ENCODE measurements around the gene SLCO1A2. TPM values are rescaled to one million over a fixed set of nuclear protein-coding genes. Genes with fewer than 3 reads are reported as not detected.

Gene SLCO1A2
- total and polyA plus RNA-seq, 12 donors, result 0.06 TPM; not detected in 11

DNA sequence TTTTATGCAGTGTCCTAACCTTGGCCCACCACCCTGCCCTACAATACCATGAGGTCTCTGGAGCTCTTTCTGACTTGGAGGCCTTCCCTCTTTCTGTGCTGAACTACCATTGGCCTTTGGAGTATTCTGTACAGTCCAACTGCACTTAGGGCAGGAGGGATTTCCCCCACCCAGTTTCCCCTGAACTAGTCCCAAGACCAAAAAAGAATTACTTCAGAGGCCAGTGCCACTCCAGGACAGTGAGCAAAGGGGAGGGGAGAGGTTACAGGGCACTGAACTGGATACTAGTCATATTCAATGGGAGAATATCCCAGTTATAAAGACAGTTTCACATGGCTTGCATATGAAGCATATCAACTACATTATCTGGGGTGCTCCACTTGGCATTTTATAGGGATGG, 6.1 kb downstream of the SLCO1A2 start:
- Histone ChIP-seq H3K9me3 (replicated peaks in 1 of 3) (peaks cover 0 to 4% (median 0%) of the 10 kb centered on the region in 3 donors), H3K27me3 (no peaks in the 10 kb centered on the region), H3K4me3 (no peak overlapping the region), H3K27ac (no peak overlapping the region), H3K36me3 (replicated peaks in 1 of 2) (no peaks in the 10 kb centered on the region), H3K4me1 (replicated peaks in 1 of 2) (no peaks in the 10 kb centered on the region)
- no peak for TF ChIP-seq POLR2A (IDR thresholded peaks at IDR 0.05)
- TF ChIP-seq, protein P1, sequence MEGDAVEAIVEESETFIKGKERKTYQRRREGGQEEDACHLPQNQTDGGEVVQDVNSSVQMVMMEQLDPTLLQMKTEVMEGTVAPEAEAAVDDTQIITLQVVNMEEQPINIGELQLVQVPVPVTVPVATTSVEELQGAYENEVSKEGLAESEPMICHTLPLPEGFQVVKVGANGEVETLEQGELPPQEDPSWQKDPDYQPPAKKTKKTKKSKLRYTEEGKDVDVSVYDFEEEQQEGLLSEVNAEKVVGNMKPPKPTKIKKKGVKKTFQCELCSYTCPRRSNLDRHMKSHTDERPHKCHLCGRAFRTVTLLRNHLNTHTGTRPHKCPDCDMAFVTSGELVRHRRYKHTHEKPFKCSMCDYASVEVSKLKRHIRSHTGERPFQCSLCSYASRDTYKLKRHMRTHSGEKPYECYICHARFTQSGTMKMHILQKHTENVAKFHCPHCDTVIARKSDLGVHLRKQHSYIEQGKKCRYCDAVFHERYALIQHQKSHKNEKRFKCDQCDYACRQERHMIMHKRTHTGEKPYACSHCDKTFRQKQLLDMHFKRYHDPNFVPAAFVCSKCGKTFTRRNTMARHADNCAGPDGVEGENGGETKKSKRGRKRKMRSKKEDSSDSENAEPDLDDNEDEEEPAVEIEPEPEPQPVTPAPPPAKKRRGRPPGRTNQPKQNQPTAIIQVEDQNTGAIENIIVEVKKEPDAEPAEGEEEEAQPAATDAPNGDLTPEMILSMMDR (IDR thresholded peaks at IDR 0.05), result no peak
- intact Hi-C loops (cut with DNase I), result loop anchor here in 1 of 2 donors (5.0 kb wide), 1 partner anchor 209 kb away; no protein-coding TSS in a partner anchor
- no peak for DNase-seq

DNA sequence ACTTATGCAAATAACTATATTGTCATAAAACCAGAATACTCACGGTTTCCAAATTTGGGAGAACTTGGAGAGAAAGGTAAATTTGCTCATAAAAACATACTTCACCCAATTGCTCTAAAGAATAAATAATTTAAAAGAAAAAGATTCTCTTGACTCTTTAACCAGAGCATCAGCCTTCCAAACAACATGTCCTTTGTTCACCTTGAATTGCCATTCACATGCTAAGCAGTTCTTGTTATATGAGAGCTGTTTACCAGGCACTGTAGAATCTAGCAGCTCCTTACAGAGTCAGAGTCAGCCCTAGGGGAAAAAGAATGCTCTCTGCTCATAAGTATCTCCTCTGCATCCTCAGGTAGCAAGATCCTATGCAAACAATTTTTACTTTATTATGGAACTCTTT, 10.2 kb downstream of the SLCO1A2 start:
- WGBS, 4 donors, result 14 to 22% (median 18%) methylated on average over 1 of the region's 1 CpG
- Histone ChIP-seq H3K27me3 (no peaks in the 10 kb centered on the region), H3K36me3 (replicated peaks in 1 of 2) (no peaks in the 10 kb centered on the region), H3K4me3 (no peak overlapping the region), H3K4me1 (replicated peaks in 1 of 2) (no peaks in the 10 kb centered on the region), H3K9me3 (replicated peaks in 1 of 3) (peaks cover 0 to 4% (median 0%) of the 10 kb centered on the region in 3 donors), H3K27ac (no peak overlapping the region)
- intact Hi-C loops (cut with DNase I), result no loop called here
- TF ChIP-seq, protein P1 (IDR thresholded peaks at IDR 0.05), result no peak
- TF ChIP-seq POLR2A (IDR thresholded peaks at IDR 0.05), result no peak
- DNase-seq, result no peak

DNA sequence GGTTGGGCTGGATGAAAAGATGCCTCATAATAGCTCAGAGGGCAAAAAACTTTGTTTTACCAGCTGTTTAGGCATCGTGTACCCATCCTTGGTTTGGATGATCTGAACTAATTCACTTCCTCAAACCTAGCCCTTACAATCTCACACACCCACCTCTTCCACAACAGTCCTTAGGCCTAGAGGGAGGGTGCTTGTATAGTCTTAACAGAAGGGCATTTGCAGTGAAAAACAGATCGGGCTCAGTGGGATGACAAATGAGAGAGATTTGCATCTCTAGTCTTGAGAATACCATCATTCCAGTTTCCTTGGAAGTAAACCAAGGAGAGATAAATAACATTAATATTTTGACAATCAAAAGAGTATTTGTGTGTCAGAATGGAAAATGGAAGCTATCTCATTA, 11.0 kb downstream of the SLCO1A2 start:
- Histone ChIP-seq H3K36me3 (replicated peaks in 1 of 2) (no peaks in the 10 kb centered on the region), H3K9me3 (replicated peaks in 1 of 3) (peaks cover 0 to 4% (median 0%) of the 10 kb centered on the region in 3 donors), H3K27me3 (no peaks in the 10 kb centered on the region), H3K4me3 (no peak overlapping the region), H3K4me1 (replicated peaks in 1 of 2) (no peaks in the 10 kb centered on the region), H3K27ac (no peak overlapping the region)
- intact Hi-C loops (cut with DNase I), result no loop called here
- WGBS, 4 donors, result 32 to 37% (median 33%) methylated on average over 2 of the region's 2 CpGs
- TF ChIP-seq, protein P1 (IDR thresholded peaks at IDR 0.05), result no peak
- no peak for TF ChIP-seq POLR2A (IDR thresholded peaks at IDR 0.05)
- DNase-seq, result no peak

DNA sequence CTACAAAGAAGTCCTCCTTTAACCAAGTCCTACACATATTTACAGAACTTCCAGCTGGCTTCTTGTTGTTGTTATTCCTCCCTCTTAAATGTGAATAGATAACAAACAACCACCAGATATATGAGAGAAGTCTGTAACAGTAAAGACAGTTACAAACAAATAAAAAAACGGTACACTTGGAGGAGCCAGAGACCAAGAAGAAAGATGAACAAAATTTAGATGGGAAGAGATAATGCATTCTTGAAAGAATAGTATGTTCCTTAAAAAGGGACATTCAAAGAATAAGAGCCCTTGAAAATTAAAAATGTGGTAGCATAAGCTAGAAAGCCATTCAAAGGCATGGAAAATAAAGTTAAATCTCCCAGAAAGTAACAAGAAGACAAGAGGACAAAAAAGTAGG, 25.9 kb downstream of the SLCO1A2 start:
- Histone ChIP-seq H3K9me3 (replicated peaks in 1 of 3) (peaks cover 0 to 11% (median 0%) of the 10 kb centered on the region in 3 donors), H3K27ac (no peak overlapping the region), H3K27me3 (no peaks in the 10 kb centered on the region), H3K4me1 (replicated peaks in 1 of 2) (no peaks in the 10 kb centered on the region), H3K36me3 (replicated peaks in 1 of 2) (no peaks in the 10 kb centered on the region), H3K4me3 (no peak overlapping the region)
- intact Hi-C loops (cut with DNase I), result no loop called here
- 44 to 65% (median 54%) methylated on average over 1 of the region's 1 CpG for WGBS, 4 donors
- no peak for TF ChIP-seq POLR2A (IDR thresholded peaks at IDR 0.05)
- TF ChIP-seq, protein P1 (IDR thresholded peaks at IDR 0.05), result no peak
- no peak for DNase-seq

Measured in adrenal gland (tissue), 12 donors.